ENCODE data around the gene ZNF483.
"Not testable (repeated sequence)": the region's sequence is repeated elsewhere in the genome, so short reads cannot be mapped to it uniquely, and the experiment has no call there.

The ZNF483 gene

DNA sequence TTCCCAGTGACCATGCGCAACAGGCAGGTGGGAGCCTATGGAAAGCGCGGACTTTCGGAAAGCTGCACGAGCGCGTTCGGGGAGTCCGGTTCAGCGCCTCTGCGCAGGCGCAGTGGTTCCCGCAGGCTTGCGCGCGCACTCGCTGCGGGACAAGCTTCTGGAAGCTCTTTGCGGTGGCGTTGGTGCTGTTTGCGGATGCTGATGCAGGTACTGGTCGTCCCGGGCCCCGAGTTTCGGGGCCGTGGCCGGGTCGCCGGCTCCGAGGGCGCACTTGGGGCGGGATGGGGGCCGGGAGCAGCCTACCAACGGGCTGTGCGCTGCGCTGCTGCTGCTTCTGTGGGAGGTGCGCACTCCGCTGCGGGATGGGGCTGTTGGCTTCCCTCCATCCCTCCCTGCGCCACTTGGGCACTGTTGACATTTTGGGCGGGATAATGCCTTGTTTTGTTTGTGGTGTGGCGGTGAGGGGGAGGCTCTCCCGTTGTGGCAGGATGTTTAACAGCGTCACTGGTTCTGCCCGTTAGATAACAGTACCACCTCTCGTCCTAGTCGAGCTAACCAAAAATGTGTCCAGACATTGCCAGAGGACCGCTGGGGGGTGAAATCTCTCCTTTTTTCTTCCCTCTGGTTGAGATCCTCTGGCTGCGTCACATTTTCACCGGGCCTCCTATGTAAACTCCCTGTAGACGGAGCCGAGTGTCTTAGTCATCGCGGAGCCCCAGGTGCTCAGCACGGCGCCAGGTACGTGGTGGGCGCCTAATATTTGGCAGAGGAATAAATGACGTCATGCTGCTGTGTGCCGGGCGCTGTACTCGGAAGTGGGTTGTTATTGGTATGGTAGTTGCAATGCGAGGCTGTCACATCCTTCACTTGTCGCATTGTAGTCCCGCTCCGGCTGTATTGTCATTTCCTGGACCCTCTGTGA is at the start of gene ZNF483:
ZNF483 (plus strand) TSS at position 124 of the 922 bp plus-strand sequence. CDS start 2,217 bp downstream, outside the sequence.
- peak; percentile 49 to 62 for DNase-seq (ENCODE audit: low read depth in 2 of 2)

DNA sequence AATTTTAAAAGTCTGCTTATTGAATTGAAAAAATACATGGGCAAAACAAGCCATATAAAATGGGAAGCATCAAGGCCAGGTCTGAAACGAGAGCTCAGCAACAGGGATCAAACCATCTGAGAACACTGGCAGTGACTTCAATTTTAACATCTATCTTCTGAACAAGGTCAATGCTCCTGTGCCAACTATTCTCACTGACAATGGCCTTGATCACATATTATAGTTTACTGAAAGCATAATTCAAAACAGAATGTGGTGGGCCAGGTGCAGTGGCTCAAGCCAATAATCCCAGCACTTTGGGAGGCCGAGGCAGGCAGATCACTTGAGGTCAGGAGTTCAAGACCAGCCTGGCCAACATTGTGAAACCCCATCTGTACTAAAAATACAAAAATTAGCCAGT is 49.8 kb upstream of the ZNF483 start:
- no peak for DNase-seq (ENCODE audit: low read depth in 2 of 2)

DNA sequence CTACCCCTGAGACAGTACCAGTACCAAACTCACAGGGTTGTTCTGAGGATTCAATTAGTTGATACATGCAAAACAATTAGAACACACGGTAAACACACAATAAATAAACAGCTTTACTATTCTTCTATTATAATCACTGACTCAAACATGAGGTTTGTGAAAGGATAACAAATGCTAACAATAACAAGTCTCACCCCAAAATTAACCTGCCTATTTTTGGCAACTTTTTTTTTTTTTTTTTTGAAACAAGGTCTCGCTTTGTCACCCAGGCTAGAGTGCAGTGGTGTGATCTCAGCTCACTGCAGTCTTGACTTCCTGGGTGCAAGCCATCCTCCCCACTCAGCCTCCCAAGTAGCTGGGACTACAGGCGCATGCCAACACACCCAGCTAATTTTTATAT is 47.3 kb upstream of the ZNF483 start:
- DNase-seq (ENCODE audit: low read depth in 2 of 2) = no peak

DNA sequence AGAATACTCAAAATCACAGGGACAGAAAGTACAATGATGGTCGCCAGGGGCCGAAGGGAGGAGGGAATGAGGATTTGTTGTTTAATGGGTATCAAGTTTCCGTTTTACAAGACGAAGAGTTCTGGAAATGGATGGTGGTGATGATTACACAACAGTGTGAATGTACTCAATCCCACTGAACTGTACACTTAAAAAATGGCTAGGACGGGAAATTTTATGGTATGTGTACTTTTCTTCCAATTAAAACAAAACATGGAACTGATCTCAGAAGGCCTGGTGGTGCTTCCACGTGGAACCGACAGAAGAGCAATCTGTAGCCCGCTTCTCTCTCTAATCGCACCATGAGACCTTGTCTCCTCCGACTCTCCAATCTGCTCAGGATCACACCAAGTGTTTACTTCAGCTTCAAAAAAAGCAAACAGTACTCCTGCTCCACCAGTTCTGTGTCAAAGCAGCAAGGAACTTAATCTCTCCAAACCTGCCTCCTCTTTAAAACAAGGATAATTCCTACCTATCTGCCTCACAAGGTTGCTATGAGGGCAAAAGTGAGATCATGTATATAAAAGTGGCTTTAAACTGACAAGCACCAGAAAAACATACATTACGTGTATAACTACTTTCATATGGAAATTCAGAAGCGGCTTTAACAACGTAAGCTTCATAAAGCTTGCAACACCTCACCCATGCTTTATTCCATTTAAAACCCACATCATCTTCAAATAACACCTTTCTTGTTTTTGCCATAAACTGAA is 42.9 kb upstream of the ZNF483 start:
- DNase-seq (ENCODE audit: low read depth in 2 of 2) = no peak

DNA sequence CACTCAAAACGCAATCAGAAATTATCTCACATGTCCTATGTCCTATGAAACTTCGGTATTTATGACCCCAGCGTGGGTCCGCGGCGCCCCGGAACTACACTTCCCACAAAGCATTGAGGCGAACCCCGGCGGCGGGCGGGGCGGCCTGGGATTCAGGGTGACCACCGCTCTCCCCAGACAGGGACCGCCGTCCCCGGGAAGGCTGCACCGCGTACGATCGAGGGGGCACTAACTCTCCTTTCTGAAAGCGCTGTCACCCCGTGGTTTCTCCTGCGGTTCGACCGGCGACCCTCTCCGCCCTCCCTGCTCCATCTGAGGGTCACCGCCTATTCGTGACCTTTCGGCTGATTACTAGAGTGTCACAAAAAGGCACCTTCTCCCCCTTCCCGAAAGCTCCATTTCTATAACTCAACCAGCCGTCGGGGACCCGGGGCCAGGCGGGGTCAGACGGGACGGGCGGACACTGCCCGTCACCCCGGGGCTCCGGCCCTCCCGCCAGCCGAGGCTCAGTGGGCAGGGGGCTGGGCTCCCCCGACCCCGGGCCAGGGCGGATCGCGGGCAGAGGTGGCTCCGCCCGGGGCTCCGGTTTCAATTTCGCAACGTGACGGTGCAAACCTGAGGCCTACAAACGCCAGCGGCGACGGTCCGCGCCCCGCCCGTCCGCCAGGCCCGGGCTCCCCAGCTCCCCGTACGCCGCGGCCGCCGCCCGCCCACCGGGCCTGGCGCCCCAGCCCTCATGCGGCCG is 42.1 kb upstream of the ZNF483 start:
- peak; percentile 27 to 48 for DNase-seq (ENCODE audit: low read depth in 2 of 2)

DNA sequence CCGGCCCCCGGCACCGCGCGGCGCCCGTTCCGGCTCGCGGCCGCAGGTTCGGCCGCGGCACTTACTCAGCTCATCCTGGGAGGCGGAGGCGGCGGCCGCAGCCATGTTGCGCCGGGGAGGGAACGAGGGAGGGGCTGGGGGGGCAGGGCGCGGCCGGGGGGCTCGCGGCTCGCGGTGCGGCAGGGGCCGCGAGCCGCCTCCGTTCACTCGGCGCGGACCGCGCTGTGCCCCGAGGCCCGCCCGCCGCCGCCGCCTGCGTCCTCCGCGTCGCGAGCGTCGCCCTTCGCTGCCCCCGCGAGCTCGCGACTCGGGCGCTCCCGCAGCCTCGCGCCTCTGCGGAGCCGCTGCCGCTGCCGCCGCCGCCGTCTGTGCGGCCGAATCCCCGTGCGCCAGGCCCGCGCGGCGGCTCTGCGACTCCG is 41.5 kb upstream of the ZNF483 start:
- DNase-seq (ENCODE audit: low read depth in 2 of 2) = peak; percentile 21 to 34

DNA sequence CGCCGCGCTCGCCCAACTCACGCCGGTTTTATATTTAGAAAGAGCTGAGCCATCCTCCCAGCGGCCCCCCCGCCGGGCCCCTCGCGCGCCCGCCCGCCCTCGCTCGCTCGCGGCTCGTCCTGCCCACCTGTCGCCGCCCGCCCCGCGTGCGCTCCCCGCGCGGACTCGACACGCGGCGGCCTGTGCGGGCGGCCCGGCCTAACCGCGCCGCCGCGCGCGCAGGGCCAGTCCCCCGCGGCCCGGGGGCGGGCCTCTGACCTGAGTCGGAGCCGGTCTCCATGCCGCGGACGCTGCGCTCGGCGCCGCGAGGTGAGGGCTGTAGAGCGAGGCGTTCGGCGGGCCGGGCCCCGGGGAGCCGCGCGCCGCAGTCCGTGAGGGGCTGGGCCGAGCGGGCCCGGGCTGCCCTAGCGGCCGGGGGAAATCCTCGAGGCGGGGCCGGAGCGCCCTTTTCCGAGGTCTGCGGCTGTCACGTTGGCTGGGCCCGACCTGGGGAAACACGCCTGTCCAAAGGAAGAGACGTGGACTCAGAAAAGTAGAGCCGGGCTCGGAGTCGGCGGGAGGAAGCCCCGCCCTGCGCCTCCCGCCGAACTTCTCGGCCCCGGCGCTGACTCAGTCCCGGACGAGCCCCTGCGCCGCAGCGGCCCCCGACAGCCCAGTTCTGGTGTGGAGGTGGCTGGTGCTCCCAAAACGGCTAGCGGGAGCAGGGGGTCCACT is 41.0 kb upstream of the ZNF483 start, which contains the start of gene ECPAS:
ECPAS (minus strand) TSS at position 526 of the 714 bp plus-strand sequence. CDS start 11,465 bp downstream, outside the sequence.
- peak; percentile 44 to 55 for DNase-seq (ENCODE audit: low read depth in 2 of 2)

DNA sequence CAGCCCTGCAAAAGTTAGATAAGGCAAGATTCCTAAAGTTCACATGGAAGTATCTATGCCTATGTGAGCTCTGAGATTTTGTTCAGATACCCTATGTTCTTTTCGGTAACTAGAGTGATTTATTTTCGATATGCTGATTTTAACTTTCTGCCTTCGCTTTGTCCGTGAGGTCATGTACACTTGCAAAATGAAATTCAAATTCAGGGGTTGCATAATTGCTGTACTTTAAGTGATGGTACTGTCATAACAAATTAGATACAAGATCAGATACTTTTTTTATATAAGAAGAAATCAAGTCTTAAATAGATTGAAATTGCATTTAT is 40.4 kb upstream of the ZNF483 start:
- DNase-seq (ENCODE audit: low read depth in 2 of 2) = no peak

DNA sequence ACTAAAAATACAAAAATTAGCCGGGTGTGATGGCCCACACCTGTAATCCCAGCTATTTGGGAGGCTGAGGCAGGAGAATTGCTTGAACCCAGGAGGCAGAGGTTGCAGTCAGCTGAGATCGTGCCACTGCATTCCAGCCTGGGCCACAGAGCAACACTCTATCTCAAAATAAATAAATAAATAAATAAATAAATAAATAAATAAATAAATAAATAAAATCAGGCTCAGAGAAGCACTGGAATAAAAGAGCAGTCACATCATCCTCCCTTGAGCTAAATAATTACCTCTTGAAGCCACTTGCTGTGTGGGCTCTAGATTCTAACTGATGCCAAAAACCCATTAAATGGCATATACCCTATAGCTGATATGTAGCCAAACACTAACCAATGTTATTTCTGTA is 27.8 kb upstream of the ZNF483 start:
- DNase-seq (ENCODE audit: low read depth in 2 of 2) = not testable (repeated sequence)

DNA sequence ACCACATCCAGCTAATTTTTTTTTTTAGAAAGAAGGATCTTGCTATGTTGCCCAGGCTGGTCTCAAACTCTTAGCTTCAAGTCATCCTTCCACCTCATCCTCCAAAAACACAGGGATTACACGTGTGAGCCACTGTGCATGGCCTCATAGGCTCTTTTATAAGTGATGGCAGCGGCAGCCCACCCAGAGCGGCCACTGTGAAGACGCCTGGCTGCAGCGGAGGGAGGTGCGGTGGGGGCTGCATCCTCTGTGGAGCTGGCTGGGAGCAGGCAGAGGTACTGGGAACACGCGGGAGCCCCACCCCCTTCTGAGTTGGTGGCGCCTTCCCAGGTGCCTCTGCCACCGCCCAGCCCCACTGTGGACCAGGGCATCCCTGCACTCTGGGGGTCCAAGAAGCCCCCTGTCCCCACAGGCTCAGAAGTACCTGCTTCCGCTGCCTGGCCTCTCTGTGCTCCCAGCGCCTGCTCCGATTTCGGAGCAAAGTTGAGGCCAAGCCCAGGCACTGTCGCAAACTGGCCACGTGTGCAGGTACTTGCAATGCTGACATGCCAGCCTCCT is 23.9 kb upstream of the ZNF483 start:
- DNase-seq (ENCODE audit: low read depth in 2 of 2) = no peak

DNA sequence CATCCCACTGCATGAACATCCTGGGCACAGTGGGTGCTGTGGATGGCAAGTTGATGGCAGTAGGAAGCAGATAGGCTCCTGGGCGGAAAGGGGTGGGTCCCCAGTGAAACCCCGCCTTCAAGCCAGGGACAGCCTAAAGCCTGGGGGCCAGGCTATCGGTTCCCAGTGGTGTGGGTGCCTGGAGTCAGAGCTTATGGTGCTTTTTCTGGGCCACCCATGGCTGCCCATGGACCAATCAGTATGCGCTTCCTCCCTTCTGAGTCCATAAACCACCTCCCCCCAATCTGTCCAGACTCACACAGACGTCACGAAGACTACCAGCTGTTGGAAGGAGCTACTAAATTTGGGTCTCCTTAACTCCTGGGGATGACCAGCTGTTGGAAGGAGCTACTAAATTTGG is 23.3 kb upstream of the ZNF483 start:
- no peak for DNase-seq (ENCODE audit: low read depth in 2 of 2)

DNA sequence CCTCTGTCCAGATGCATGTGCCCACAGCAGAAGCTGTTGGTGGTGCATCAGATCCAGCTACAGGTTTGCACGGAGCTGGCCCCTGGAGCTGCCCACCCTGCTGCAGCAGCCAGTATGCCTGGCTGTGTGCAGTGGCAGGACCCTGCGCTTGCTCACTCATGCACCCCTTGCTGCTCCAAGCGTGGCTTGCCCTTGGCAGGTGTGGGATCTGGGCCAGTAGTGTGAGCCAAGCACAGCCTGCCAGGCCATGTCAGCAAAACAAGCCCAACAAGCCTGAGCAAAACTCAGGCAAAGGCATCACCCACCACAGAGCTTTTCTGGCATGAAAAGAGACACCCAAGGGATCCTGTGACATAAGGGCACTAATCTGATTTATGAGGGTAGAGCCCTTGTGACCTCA is 22.5 kb upstream of the ZNF483 start:
- DNase-seq (ENCODE audit: low read depth in 2 of 2) = no peak

DNA sequence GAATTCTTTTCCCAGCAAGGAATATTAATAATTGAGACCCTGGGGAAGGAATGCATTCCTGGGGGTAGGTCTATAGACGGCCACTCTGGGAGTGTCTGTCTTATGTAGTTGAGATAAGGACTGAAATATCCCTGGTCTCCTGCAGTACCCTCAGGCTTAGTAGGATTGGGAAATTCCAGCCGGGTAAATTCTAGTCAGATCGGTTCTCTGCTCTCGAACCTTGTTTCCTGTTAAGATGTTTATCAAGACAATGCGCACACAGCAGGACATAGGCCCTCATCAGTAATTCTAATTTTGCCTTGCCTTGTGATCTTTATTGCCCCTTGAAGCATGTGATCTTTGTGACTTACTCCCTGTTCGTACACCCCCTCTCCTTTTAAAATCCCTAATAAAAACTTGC is 13.4 kb upstream of the ZNF483 start:
- DNase-seq (ENCODE audit: low read depth in 2 of 2) = not testable (repeated sequence)

DNA sequence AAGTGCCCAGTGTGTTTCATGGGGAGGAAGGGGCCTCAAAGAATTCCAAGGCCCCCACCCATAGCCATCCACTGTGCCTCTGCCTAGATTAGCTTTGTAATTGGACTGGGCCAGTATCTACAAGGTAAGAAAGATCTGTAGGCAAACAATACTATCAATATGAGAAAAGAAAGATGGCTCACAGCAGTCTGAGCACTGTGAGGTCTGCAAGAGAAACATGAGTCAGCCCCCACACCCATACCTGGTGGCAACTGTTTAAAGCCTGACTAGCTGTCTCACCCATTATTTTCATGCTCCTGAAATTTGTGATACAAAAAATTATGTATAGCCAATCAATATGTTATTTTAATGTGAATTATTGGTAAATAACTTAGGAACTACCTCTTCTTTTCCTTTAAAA is 10.0 kb upstream of the ZNF483 start:
- DNase-seq (ENCODE audit: low read depth in 2 of 2) = no peak

DNA sequence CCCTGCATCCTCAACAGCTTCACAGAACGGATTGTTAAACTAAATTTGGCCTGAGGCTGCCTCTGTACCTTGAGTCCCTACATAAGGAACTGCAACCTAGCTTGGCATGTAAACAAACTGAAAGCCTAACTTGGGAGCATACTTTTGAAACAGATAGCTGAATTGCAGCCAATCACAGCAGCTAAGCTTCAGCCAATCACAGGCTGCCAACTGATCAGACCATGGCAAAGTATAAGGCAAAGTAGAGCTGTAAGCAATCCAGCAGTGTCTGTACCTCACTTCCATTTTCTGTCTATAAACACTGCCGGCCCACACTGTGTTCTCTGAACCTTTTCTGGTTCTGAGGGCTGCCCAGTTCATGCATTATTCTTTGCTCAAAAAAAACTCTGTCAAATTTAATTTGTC is 8.9 kb upstream of the ZNF483 start:
- no peak for DNase-seq (ENCODE audit: low read depth in 2 of 2)

DNA sequence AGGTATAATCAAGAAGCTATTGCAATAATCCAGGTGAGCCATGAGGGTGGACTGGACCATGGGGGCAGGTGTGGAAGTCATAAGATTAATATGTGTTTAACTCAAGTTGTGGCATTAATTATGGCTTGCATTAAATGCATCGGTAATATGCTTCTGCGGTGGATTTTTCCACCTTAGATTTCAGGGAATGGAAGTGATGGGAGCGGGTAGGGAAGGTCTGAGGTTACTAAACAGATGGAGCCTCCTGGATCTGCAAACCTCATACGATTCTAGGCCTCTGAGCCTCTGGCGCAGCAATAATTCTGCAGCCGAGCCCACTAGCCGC is 286 bp upstream of the ZNF483 start:
- DNase-seq (ENCODE audit: low read depth in 2 of 2) = no peak

DNA sequence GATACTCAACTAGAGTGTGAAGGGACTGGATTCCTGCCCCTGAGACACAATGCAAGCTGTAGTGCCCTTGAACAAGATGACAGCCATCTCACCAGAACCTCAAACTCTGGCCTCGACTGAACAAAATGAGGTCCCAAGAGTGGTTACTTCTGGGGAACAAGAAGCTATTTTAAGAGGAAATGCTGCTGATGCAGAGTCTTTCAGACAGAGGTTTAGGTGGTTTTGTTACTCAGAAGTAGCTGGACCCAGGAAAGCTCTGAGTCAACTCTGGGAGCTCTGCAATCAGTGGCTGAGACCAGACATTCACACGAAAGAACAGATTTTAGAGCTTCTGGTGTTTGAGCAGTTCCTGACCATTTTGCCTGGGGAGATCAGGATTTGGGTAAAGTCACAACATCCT is 2.4 kb downstream of the ZNF483 start:
- no peak for DNase-seq (ENCODE audit: low read depth in 2 of 2)

DNA sequence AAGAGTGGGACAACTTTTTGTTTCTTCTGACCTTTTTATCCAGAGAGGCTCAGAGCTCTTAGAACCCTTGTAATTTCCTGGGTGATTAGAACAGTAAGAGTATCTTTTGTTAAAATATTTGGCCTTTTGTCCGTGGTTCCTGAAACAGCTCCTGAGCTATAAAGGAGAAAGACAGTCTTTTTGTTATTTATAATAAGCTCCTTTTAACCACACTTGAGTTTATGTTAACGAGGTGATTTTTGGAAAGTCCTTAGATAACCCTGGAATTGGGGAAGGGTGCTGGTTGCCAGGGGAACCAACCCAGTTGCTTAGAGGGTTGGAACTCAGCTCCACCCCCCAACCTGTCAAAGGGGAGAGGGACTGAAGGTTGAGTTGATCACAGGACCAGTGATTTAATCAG is 4.8 kb downstream of the ZNF483 start:
- no peak for DNase-seq (ENCODE audit: low read depth in 2 of 2)

DNA sequence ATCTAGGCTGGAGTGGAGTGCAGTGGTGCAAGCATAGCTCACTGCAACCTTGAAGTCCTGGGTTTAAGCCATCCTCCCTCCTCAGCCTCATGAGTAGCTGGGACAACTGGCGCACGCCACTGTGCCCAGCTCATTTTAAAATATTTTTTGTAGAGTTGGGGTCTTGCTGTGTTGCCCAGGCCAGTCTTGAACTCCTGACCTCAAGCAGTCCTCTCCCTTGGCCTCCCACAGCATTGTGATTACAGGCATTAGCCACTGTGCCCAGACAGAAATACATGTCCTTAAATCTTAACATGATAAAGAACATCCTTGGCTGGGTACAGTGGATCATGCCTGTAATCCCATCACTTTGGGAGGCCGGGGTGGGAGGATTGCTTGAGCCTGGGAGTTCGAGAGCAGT is 6.7 kb downstream of the ZNF483 start:
- DNase-seq (ENCODE audit: low read depth in 2 of 2) = no peak

DNA sequence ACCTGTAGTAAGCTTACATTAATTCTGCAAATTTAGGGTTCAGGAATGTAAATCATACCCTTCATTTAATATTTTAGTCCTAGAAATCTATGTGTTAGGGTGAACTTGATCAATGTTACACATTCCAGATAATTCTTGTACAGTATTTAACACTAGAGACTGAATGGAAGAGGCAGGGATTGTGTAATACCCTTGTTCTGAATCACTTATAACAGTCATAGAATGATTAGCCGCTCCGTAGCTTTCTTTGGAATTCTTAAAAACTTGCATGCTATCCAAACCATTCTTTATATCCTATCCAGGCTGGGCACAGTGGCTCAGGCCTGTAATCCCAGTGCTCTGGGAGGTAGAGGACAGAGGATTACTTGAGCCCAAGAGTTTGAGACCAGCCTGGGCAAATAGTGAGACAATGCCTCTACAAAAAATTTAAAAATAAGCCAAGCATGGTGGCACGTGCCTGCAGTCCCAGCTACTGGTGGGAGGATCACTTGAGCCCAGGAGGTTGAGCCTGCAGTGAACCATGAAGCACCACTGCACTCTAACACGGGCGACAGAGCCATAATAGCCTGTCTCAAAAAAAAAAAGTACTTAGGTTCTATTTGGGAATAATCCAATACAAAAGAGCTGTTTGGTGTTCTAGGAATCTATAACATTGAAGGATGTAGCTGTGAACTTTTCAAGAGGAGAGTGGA is 8.3 kb downstream of the ZNF483 start:
- DNase-seq (ENCODE audit: low read depth in 2 of 2) = no peak

Data from activated CD4-positive, alpha-beta T cell treated with anti-CD3 and anti-CD28 coated beads for 24 hours (primary cell).